HepG2 (cell line): ENCODE measurements around the gene RAC3. TPM values are rescaled to one million over a fixed set of nuclear protein-coding genes. Genes with fewer than 3 reads are reported as not detected.

Experiments used
- AGO1 ChIP-seq: fragments of 200-400 bp; formaldehyde crosslinking; IDR thresholded peaks from 2 replicates; pipeline ENCODE4 v1.6.1; 2017; ENCODE audit warnings: mild to moderate bottlenecking, low read depth, low read length, moderate library complexity; ENCODE audit not compliant: poor library complexity, severe bottlenecking
- EHMT2 ChIP-seq: fragments of 200-600 bp; sonication (generic); IDR thresholded peaks from 2 replicates; pipeline ENCODE4 v1.7.0; 2017; ENCODE audit warnings: antibody characterized with exemption, low read depth, low read length, borderline replicate concordance
- EP300 ChIP-seq, 3 experiments: sonication (generic) in 1 of 3; formaldehyde crosslinking in 1 of 3; IDR thresholded peaks; 2 replicates each; pipeline versions ENCODE4 v1.5.1 to v1.6.1; 2011 to 2020; ENCODE audit warnings: low read depth in 2 of 3, low read length in 2 of 3, borderline replicate concordance in 1 of 3, improper control_type of control experiment in 1 of 3, mild to moderate bottlenecking in 1 of 3, missing genetic modification reagents in 1 of 3, moderate library complexity in 1 of 3
- FOSL1 ChIP-seq: sonication (generic); formaldehyde crosslinking; IDR thresholded peaks from 2 replicates; pipeline ENCODE4 v1.9.0; 2021; ENCODE audit warnings: missing genetic modification reagents, borderline replicate concordance
- ISL2 ChIP-seq: sonication (generic); formaldehyde crosslinking; IDR thresholded peaks from 2 replicates; pipeline ENCODE4 v1.5.0; 2020; ENCODE audit warnings: missing genetic modification reagents
- KLF12 ChIP-seq: sonication (generic); formaldehyde crosslinking; IDR thresholded peaks from 2 replicates; pipeline ENCODE4 v1.4.0; 2020; ENCODE audit warnings: missing genetic modification reagents, borderline replicate concordance
- MBD4 ChIP-seq: IDR thresholded peaks from 2 replicates; pipeline ENCODE4 v1.6.1; 2012; ENCODE audit warnings: low read length, inconsistent platforms, borderline replicate concordance
- MXD1 ChIP-seq: sonication (generic); formaldehyde crosslinking; IDR thresholded peaks from 2 replicates; pipeline ENCODE4 v1.4.0; 2020; ENCODE audit warnings: mild to moderate bottlenecking, missing genetic modification reagents
- NFATC3 ChIP-seq: sonication (generic); formaldehyde crosslinking; IDR thresholded peaks from 2 replicates; pipeline ENCODE4 v1.5.1; 2020; ENCODE audit warnings: mild to moderate bottlenecking, missing genetic modification reagents
- NFYC ChIP-seq: IDR thresholded peaks from 2 replicates; pipeline ENCODE4 v1.6.1; 2016; ENCODE audit warnings: missing genetic modification reagents, missing compliant biosample characterization
- POGZ ChIP-seq: sonication (generic); formaldehyde crosslinking; IDR thresholded peaks from 2 replicates; pipeline ENCODE4 v1.4.0; 2020; ENCODE audit warnings: mild to moderate bottlenecking, missing genetic modification reagents
- SPEN ChIP-seq: sonication (generic); formaldehyde crosslinking; IDR thresholded peaks from 2 replicates; pipeline ENCODE4 v1.5.1; 2020; ENCODE audit warnings: low read depth, mild to moderate bottlenecking, missing genetic modification reagents
- SYNCRIP ChIP-seq: fragments of 200-400 bp; formaldehyde crosslinking; IDR thresholded peaks from 2 replicates; pipeline ENCODE4 v1.6.1; 2018; ENCODE audit warnings: mild to moderate bottlenecking, low read depth, low read length; ENCODE audit not compliant: insufficient read depth
- THAP7 ChIP-seq: sonication (generic); formaldehyde crosslinking; IDR thresholded peaks from 2 replicates; pipeline ENCODE4 v1.8.1; 2023; ENCODE audit warnings: mild to moderate bottlenecking, missing genetic modification reagents
- ZBTB10 ChIP-seq: sonication (generic); formaldehyde crosslinking; IDR thresholded peaks from 2 replicates; pipeline ENCODE4 v1.4.0; 2020; ENCODE audit warnings: missing genetic modification reagents, borderline replicate concordance
- ZBTB44 ChIP-seq: sonication (generic); formaldehyde crosslinking; IDR thresholded peaks from 2 replicates; pipeline ENCODE4 v1.4.0; 2020; ENCODE audit warnings: missing genetic modification reagents
- ZEB1 ChIP-seq: IDR thresholded peaks from 2 replicates; pipeline ENCODE4 v1.6.1; 2012; ENCODE audit warnings: mild to moderate bottlenecking, low read depth, inconsistent platforms; ENCODE audit not compliant: insufficient replicate concordance
- ZNF652 ChIP-seq: IDR thresholded peaks from 2 replicates; pipeline ENCODE4 v1.6.1; 2016; ENCODE audit warnings: low read depth, borderline replicate concordance
- ZSCAN21 ChIP-seq: sonication (generic); formaldehyde crosslinking; IDR thresholded peaks from 2 replicates; pipeline ENCODE4 v1.8.0; 2022; ENCODE audit warnings: mild to moderate bottlenecking, missing genetic modification reagents, moderate library complexity, borderline replicate concordance
- ZUFSP ChIP-seq: sonication (generic); formaldehyde crosslinking; IDR thresholded peaks from 2 replicates; pipeline ENCODE4 v1.9.0; 2021; ENCODE audit warnings: missing genetic modification reagents, mild to moderate bottlenecking, borderline replicate concordance
- polyA plus RNA-seq, 8 experiments: library from polyadenylated mRNA; depleted of rRNA in 3 of 8; stranded (reverse) in 7 of 8; unstranded in 1 of 8; fragments of >200 nt; fragmentation: Illumina TruSeq in 4 of 8; extraction: Trizol in 4 of 8; gene quantifications; 2 replicates each; pipeline versions ENCODE4 v1.2.1 to v1.2.3, GENCODE V29; 2011 to 2016; ENCODE audit warnings: low read depth in 4 of 8, missing spikeins in 1 of 8, mixed read lengths in 1 of 8; ENCODE audit not compliant: insufficient read depth in 1 of 8
- total RNA-seq, 5 experiments: library from RNA; depleted of rRNA; stranded (reverse); fragments of >200 nt; fragmentation: Illumina TruSeq; extraction: Trizol; gene quantifications; 2 replicates each; pipeline ENCODE4 v1.2.3, GENCODE V29; 2016; ENCODE audit warnings: low read depth in 1 of 5

RAC3 gene
- total and polyA plus RNA-seq, 2 of the 13 experiments (the other 11 are each of a cell fraction or from before 2014, with no cell fraction given): 10.5 to 21.3 TPM

- peak; percentile 9; the same call in 1 of the 2 replicates for TF ChIP-seq FOSL1 (CRISPR knock-in tag)
- TF ChIP-seq EP300 (IDR thresholded peaks at IDR 0.05; ENCODE audit: low read depth in 2 of 2, low read length in 2 of 2): peak; percentile 69 to 89; a peak in 3 of 4 replicates
- peak; percentile 90 for TF ChIP-seq EP300 (CRISPR knock-in tag; IDR thresholded peaks at IDR 0.05; ENCODE audit: borderline replicate concordance)
- peak; percentile 73 for TF ChIP-seq AGO1
- TF ChIP-seq ZUFSP (CRISPR knock-in tag): no peak
- peak; percentile 79 for TF ChIP-seq ISL2 (CRISPR knock-in tag)
- peak; percentile 92; the same call in 1 of the 2 replicates for TF ChIP-seq MXD1 (CRISPR knock-in tag)
- TF ChIP-seq ZEB1: no peak
- peak; percentile 95 for TF ChIP-seq THAP7
- TF ChIP-seq NFYC (CRISPR knock-in tag): no peak; the same call in 1 of the 2 replicates
- peak; percentile 99 for TF ChIP-seq ZSCAN21 (CRISPR knock-in tag)
- TF ChIP-seq ZNF652 (CRISPR knock-in tag): peak; percentile 6; the same call in 1 of the 2 replicates
- peak; percentile 98 for TF ChIP-seq SPEN (CRISPR knock-in tag)
- TF ChIP-seq KLF12 (CRISPR knock-in tag): peak; percentile 94
- TF ChIP-seq ZBTB44 (CRISPR knock-in tag): peak; percentile 83
- peak; percentile 96 for TF ChIP-seq ZBTB10 (CRISPR knock-in tag)
- TF ChIP-seq NFATC3 (CRISPR knock-in tag): peak; percentile 98
- peak; percentile 62; the same call in 1 of the 2 replicates for TF ChIP-seq POGZ (CRISPR knock-in tag)
- no peak for TF ChIP-seq MBD4
- TF ChIP-seq SYNCRIP: no peak
- TF ChIP-seq EHMT2: no peak
Observed at GRCh38 chr17:81992306-81993102, 39.0 kb upstream of the RAC3 start (continued).
